ENCODE data around the gene CACNA1D.

GRCh38 chr3:53775018-53775417, 280.6 kb downstream of the CACNA1D start:
- no peak for TF ChIP-seq CTCF (IDR thresholded peaks at IDR 0.05)
- no peak for TF ChIP-seq EP300 (IDR thresholded peaks at IDR 0.05)
